ENCODE data around the gene SYT8. TPM values are rescaled to one million over a fixed set of nuclear protein-coding genes. Genes with fewer than 3 reads are reported as not detected.

The SYT8 gene
- total and polyA plus RNA-seq, 10 donors, result 0.83 TPM; not detected in 9

- H3K27ac ChIP-seq, result peak overlapping the region in 3 of 8 donors; percentile 63 to 76 (median 75)
- H3K4me1 ChIP-seq, result peaks cover 0 to 37% (median 12%) of the 10 kb centered on the region in 6 donors
- 33 to 56% (median 52%) methylated on average over 7 to 26 of the region's 26 CpGs for WGBS, 5 donors
- H3K4me3 ChIP-seq, result no peak overlapping the region
- H3K36me3 ChIP-seq, result no peaks in the 10 kb centered on the region
- H3K27me3 ChIP-seq (replicated peaks in 1 of 7), result peaks cover 0 to 30% (median 0%) of the 10 kb centered on the region in 7 donors
- DNase-seq, result peak; percentile 87
- TF ChIP-seq POLR2AphosphoS5 (IDR thresholded peaks at IDR 0.05) (peak; percentile 49 to 82 (median 50)), CTCF (IDR thresholded peaks at IDR 0.05 in 8 of 11, conservative IDR thresholded peaks at IDR 0.05 in 3 of 11) (peak in 10 of 11 experiments; percentile 7 to 72 (median 54)), POLR2A (IDR thresholded peaks at IDR 0.05) (no peak)
- no peaks in the 10 kb centered on the region for H3K9me3 ChIP-seq
- intact Hi-C loops (cut with DNase I; ENCODE audit: low total_unique reads), result no loop called here
These were observed 9.6 kb upstream of the SYT8 start for GRCh38 chr11:1825039-1825740.

GRCh38 chr11:1825785-1826451 is 8.9 kb upstream of the SYT8 start:
- H3K4me1 ChIP-seq, result peaks cover 0 to 41% (median 12%) of the 10 kb centered on the region in 6 donors
- H3K27me3 ChIP-seq (replicated peaks in 1 of 7), result peaks cover 0 to 37% (median 0%) of the 10 kb centered on the region in 7 donors
- H3K36me3 ChIP-seq, result no peaks in the 10 kb centered on the region
- H3K9me3 ChIP-seq, result no peaks in the 10 kb centered on the region
- H3K27ac ChIP-seq, result peak overlapping the region in 5 of 8 donors; percentile 46 to 76 (median 63)
- TF ChIP-seq CTCF (IDR thresholded peaks at IDR 0.05 in 8 of 11, conservative IDR thresholded peaks at IDR 0.05 in 3 of 11) (no peak), POLR2AphosphoS5 (IDR thresholded peaks at IDR 0.05) (no peak), POLR2A (IDR thresholded peaks at IDR 0.05) (no peak)
- no peak for DNase-seq
- WGBS, 5 donors, result 90 to 93% (median 90%) methylated on average over 21 to 33 of the region's 33 CpGs
- no peak overlapping the region for H3K4me3 ChIP-seq
- intact Hi-C loops (cut with DNase I; ENCODE audit: low total_unique reads), result no loop called here

GRCh38 chr11:1826552-1827094 is 8.2 kb upstream of the SYT8 start:
- Histone ChIP-seq H3K9me3 (no peaks in the 10 kb centered on the region), H3K27ac (peak overlapping the region in 7 of 8 donors; percentile 13 to 76 (median 62)), H3K4me1 (peaks cover 0 to 45% (median 12%) of the 10 kb centered on the region in 6 donors), H3K36me3 (no peaks in the 10 kb centered on the region), H3K4me3 (no peak overlapping the region), H3K27me3 (replicated peaks in 1 of 7) (peaks cover 0 to 44% (median 3%) of the 10 kb centered on the region in 7 donors)
- DNase-seq, result no peak
- 51 to 88% (median 70%) methylated on average over 7 to 15 of the region's 15 CpGs for WGBS, 5 donors
- intact Hi-C loops (cut with DNase I; ENCODE audit: low total_unique reads), result no loop called here
- peak; percentile 30 to 76 (median 54) for TF ChIP-seq POLR2AphosphoS5 (IDR thresholded peaks at IDR 0.05)
- TF ChIP-seq CTCF (IDR thresholded peaks at IDR 0.05 in 8 of 11, conservative IDR thresholded peaks at IDR 0.05 in 3 of 11), result no peak
- no peak for TF ChIP-seq POLR2A (IDR thresholded peaks at IDR 0.05)
